ENCODE results near the gene ACTN4. TPM values are rescaled to one million over a fixed set of nuclear protein-coding genes. Genes with fewer than 3 reads are reported as not detected.

Gene ACTN4
- total and polyA plus RNA-seq, 2 donors (not counting 1 experiment from before 2014, with no cell fraction given): 127 to 683 TPM

- no peak overlapping the region for H2AFZ ChIP-seq (ENCODE audit: low read length)
- no peaks in the 10 kb centered on the region for H4K20me1 ChIP-seq (ENCODE audit: control insufficient read depth, extremely low read depth, insufficient read depth, low read length)
- no peak for DNase-seq (ENCODE audit: low read depth in 2 of 2)
- no peak overlapping the region for H3K4me2 ChIP-seq (ENCODE audit: extremely low read depth, insufficient read depth, low read length)
- no peak for TF ChIP-seq EZH2 (IDR thresholded peaks at IDR 0.05; ENCODE audit: low read length, missing control alignments)
- TF ChIP-seq CTCF (conservative IDR thresholded peaks at IDR 0.05 in 1 of 2, IDR thresholded peaks at IDR 0.05 in 1 of 2; ENCODE audit: low read depth in 1 of 2, low read length in 2 of 2): no peak
- peaks cover 4% of the 10 kb centered on the region for H3K4me1 ChIP-seq (ENCODE audit: control insufficient read depth, extremely low read depth, insufficient read depth, low read length)
- H3K9me3 ChIP-seq (ENCODE audit: control insufficient read depth, insufficient read depth, low read depth, low read length): no peaks in the 10 kb centered on the region
- H3K27ac ChIP-seq (ENCODE audit: insufficient read depth, low read length): no peak overlapping the region
- H3K9ac ChIP-seq (ENCODE audit: insufficient read depth, low read length): no peak overlapping the region
- no peaks in the 10 kb centered on the region for H3K27me3 ChIP-seq (ENCODE audit: control insufficient read depth, insufficient read depth, low read length)
- H3K36me3 ChIP-seq (ENCODE audit: control insufficient read depth, insufficient read depth, low read length): peaks cover 17% of the 10 kb centered on the region
- H3K4me3 ChIP-seq (replicated peaks in 1 of 4; ENCODE audit: control extremely low read depth in 1 of 4, insufficient read depth in 1 of 4, low read depth in 3 of 4, low read length in 4 of 4): no peak overlapping the region
- no peaks in the 10 kb centered on the region for H3K79me2 ChIP-seq (ENCODE audit: control insufficient read depth, insufficient read depth, low read length)
Observed at GRCh38 chr19:38733493-38734175, 86.2 kb downstream of the ACTN4 start.

DNA sequence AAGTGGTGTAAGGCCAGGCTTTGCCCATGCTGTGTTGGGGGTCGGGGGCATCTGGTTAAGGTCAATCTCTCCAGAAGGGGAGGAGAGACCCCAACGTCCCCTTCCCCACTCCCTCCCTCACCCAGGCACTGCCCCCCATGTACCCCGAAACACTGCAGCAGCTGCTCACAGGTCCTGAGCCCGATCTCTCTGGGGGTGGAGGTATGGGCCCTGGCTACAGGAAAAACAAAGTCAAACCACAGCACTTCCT is 86.7 kb downstream of the ACTN4 start:
- no peak overlapping the region for H3K4me3 ChIP-seq (replicated peaks in 1 of 4; ENCODE audit: control extremely low read depth in 1 of 4, insufficient read depth in 1 of 4, low read depth in 3 of 4, low read length in 4 of 4)
- H3K9ac ChIP-seq (ENCODE audit: insufficient read depth, low read length): no peak overlapping the region
- H4K20me1 ChIP-seq (ENCODE audit: control insufficient read depth, extremely low read depth, insufficient read depth, low read length): no peaks in the 10 kb centered on the region
- H3K27ac ChIP-seq (ENCODE audit: insufficient read depth, low read length): peak overlapping the region; percentile 8
- no peaks in the 10 kb centered on the region for H3K79me2 ChIP-seq (ENCODE audit: control insufficient read depth, insufficient read depth, low read length)
- no peak for TF ChIP-seq CTCF (conservative IDR thresholded peaks at IDR 0.05 in 1 of 2, IDR thresholded peaks at IDR 0.05 in 1 of 2; ENCODE audit: low read depth in 1 of 2, low read length in 2 of 2)
- H3K9me3 ChIP-seq (ENCODE audit: control insufficient read depth, insufficient read depth, low read depth, low read length): no peaks in the 10 kb centered on the region
- peaks cover 4% of the 10 kb centered on the region for H3K4me1 ChIP-seq (ENCODE audit: control insufficient read depth, extremely low read depth, insufficient read depth, low read length)
- no peak for DNase-seq (ENCODE audit: low read depth in 2 of 2)
- no peaks in the 10 kb centered on the region for H3K27me3 ChIP-seq (ENCODE audit: control insufficient read depth, insufficient read depth, low read length)
- no peak overlapping the region for H3K4me2 ChIP-seq (ENCODE audit: extremely low read depth, insufficient read depth, low read length)
- H2AFZ ChIP-seq (ENCODE audit: low read length): no peak overlapping the region
- H3K36me3 ChIP-seq (ENCODE audit: control insufficient read depth, insufficient read depth, low read length): peaks cover 14% of the 10 kb centered on the region

DNA sequence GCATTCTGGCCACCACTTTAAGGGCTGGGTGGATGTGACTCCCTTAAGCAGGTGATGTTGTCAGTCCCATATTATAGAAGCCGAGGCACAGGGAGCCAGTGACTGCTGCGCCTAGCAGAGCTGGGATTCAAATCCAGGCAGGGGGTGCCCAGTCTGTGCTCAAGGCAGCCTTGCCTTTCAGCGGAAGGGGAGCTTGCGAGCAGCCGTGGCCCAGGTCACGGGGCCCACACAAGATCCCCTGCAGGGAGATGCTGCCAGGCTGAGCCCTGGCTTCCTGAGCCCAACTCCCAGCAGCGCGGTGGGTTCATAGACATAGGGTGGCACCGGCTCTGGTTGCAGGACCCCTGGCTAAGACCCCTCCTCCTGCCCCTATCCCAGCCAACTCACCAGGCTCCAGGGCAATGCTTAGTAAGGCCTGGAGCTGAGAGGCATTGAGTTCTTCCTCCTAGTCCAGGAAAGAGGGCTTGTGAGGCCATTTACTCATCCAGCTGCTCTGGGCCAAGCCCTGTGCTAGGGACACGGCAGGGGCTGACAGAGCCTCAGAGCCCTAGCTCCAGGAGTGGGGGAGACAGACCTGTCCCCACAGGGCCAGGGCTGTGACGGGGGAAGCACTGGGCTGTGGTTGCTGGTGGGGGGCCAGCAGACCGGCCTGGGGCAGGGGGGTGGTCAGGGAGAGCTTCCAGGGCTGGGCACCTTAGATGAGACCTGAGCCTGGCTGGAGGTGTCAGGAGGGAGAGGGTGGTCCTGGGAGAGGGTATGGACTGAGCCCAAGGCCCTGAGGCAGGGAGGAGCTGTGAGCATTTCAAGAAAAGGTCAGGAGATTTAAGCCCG is 87.2 kb downstream of the ACTN4 start:
- Histone ChIP-seq H3K4me1 (ENCODE audit: control insufficient read depth, extremely low read depth, insufficient read depth, low read length) (peaks cover 4% of the 10 kb centered on the region), H3K27ac (ENCODE audit: insufficient read depth, low read length) (peak overlapping the region; percentile 8), H3K4me3 (replicated peaks in 1 of 4; ENCODE audit: control extremely low read depth in 1 of 4, insufficient read depth in 1 of 4, low read depth in 3 of 4, low read length in 4 of 4) (no peak overlapping the region), H3K9me3 (ENCODE audit: control insufficient read depth, insufficient read depth, low read depth, low read length) (no peaks in the 10 kb centered on the region), H3K9ac (ENCODE audit: insufficient read depth, low read length) (no peak overlapping the region), H3K4me2 (ENCODE audit: extremely low read depth, insufficient read depth, low read length) (no peak overlapping the region), H3K36me3 (ENCODE audit: control insufficient read depth, insufficient read depth, low read length) (peaks cover 13% of the 10 kb centered on the region), H2AFZ (ENCODE audit: low read length) (no peak overlapping the region), H3K79me2 (ENCODE audit: control insufficient read depth, insufficient read depth, low read length) (no peaks in the 10 kb centered on the region), H4K20me1 (ENCODE audit: control insufficient read depth, extremely low read depth, insufficient read depth, low read length) (no peaks in the 10 kb centered on the region), H3K27me3 (ENCODE audit: control insufficient read depth, insufficient read depth, low read length) (no peaks in the 10 kb centered on the region)
- TF ChIP-seq CTCF (conservative IDR thresholded peaks at IDR 0.05 in 1 of 2, IDR thresholded peaks at IDR 0.05 in 1 of 2; ENCODE audit: low read depth in 1 of 2, low read length in 2 of 2): no peak
- TF ChIP-seq EZH2 (IDR thresholded peaks at IDR 0.05; ENCODE audit: low read length, missing control alignments): no peak
- DNase-seq (ENCODE audit: low read depth in 2 of 2): peak in 1 of 2 donors; percentile 30

All from fibroblast of lung (primary cell).